Tibial nerve (tissue), 3 donors: ENCODE data around the gene TXNRD3.

Experiments used
- POLR2A ChIP-seq, 2 donors: fragments of 450-650 bp; IDR thresholded peaks; one replicate each; pipeline ENCODE4 v1.6.1; 2017; ENCODE audit warnings: antibody characterized with exemption in 2 of 2, mild to moderate bottlenecking in 2 of 2, moderate library complexity in 2 of 2
- TF ChIP-seq, protein P1 (sequence below), 5 experiments: fragments of 200-600 bp in 3 of 5; fragments of 450-650 bp in 2 of 5; sonication (generic) in 3 of 5; IDR thresholded peaks; one replicate each; pipeline ENCODE4 v1.5.1; 2016 to 2019; ENCODE audit warnings: antibody characterized with exemption in 5 of 5, mild to moderate bottlenecking in 3 of 5, moderate library complexity in 2 of 5

DNA sequence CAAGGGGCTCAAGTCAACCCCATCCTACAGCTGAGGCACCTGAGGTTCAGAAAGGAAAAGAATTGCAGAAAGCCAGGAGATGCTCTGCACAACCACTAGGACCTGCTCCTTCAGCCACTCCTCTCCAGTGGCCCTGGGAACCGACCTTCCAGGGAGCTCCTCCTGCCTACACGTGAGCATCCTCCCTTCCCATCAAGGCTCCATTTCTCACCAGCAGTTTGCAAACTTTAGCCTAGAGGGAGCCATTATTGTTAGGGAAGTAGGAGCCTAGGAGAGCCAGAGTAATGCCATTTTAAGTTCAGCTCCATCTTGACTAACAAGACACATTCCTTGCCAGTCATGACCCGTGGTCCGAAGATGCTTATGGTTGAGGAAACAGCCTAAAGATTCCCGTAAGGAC lies 37.9 kb upstream of the TXNRD3 start:
- TF ChIP-seq, protein P1, sequence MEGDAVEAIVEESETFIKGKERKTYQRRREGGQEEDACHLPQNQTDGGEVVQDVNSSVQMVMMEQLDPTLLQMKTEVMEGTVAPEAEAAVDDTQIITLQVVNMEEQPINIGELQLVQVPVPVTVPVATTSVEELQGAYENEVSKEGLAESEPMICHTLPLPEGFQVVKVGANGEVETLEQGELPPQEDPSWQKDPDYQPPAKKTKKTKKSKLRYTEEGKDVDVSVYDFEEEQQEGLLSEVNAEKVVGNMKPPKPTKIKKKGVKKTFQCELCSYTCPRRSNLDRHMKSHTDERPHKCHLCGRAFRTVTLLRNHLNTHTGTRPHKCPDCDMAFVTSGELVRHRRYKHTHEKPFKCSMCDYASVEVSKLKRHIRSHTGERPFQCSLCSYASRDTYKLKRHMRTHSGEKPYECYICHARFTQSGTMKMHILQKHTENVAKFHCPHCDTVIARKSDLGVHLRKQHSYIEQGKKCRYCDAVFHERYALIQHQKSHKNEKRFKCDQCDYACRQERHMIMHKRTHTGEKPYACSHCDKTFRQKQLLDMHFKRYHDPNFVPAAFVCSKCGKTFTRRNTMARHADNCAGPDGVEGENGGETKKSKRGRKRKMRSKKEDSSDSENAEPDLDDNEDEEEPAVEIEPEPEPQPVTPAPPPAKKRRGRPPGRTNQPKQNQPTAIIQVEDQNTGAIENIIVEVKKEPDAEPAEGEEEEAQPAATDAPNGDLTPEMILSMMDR (IDR thresholded peaks at IDR 0.05), result no peak
- no peak for TF ChIP-seq POLR2A (IDR thresholded peaks at IDR 0.05)
